ENCODE measurements around the gene XPNPEP3. TPM values are rescaled to one million over a fixed set of nuclear protein-coding genes. Genes with fewer than 3 reads are reported as not detected.

The XPNPEP3 gene
- polyA plus RNA-seq, 1 donor (not counting 4 experiments of a cell fraction or from before 2014, with no cell fraction given), result 21.1 TPM

GRCh38 chr22:40894417-40894816 lies 37.5 kb downstream of the XPNPEP3 start:
- Histone ChIP-seq H3K4me1 (ENCODE audit: control insufficient read depth, extremely low read depth, insufficient read depth, low read length) (peaks cover 3% of the 10 kb centered on the region), H4K20me1 (ENCODE audit: control insufficient read depth, extremely low read depth, insufficient read depth, low read length) (no peaks in the 10 kb centered on the region), H3K27me3 (ENCODE audit: control insufficient read depth, extremely low read depth, insufficient read depth, low read length) (no peaks in the 10 kb centered on the region), H3K9ac (ENCODE audit: control insufficient read depth, extremely low read depth, insufficient read depth, low read length) (no peak overlapping the region), H3K4me3 (ENCODE audit: control insufficient read depth in 2 of 3, extremely low read depth in 1 of 3, insufficient read depth in 2 of 3, low read depth in 1 of 3, low read length in 3 of 3) (no peak overlapping the region), H3K27ac (ENCODE audit: control insufficient read depth, insufficient read depth, low read length) (no peak overlapping the region), H3K79me2 (ENCODE audit: control insufficient read depth, insufficient read depth, low read length) (no peaks in the 10 kb centered on the region), H2AFZ (ENCODE audit: control insufficient read depth, low read length) (no peak overlapping the region), H3K9me3 (ENCODE audit: control insufficient read depth, low read depth, low read length) (no peaks in the 10 kb centered on the region), H3K36me3 (ENCODE audit: control insufficient read depth in 2 of 2, extremely low read depth in 1 of 2, insufficient read depth in 2 of 2, low read length in 2 of 2) (peaks cover 0 to 3% of the 10 kb centered on the region in 2 experiments), H3K9me1 (ENCODE audit: control insufficient read depth, extremely low read depth, insufficient read depth, low read length) (no peaks in the 10 kb centered on the region), H3K4me2 (ENCODE audit: control insufficient read depth, extremely low read depth, insufficient read depth, low read depth, low read length) (no peak overlapping the region)
- FAIRE-seq (no peak), DNase-seq (ENCODE audit: low read depth, low spot score) (no peak)
- TF ChIP-seq EZH2 (IDR thresholded peaks at IDR 0.05; ENCODE audit: low read length), result no peak
- dilution Hi-C loops (cut with MboI; ENCODE audit: extremely low pct_ligation_motif_present, low sequenced_read_pairs), result no loop called here

- dilution Hi-C loops (cut with MboI; ENCODE audit: extremely low pct_ligation_motif_present, low sequenced_read_pairs), result no loop called here
- Histone ChIP-seq H3K27me3 (ENCODE audit: control insufficient read depth, extremely low read depth, insufficient read depth, low read length) (no peaks in the 10 kb centered on the region), H3K9me1 (ENCODE audit: control insufficient read depth, extremely low read depth, insufficient read depth, low read length) (no peaks in the 10 kb centered on the region), H3K79me2 (ENCODE audit: control insufficient read depth, insufficient read depth, low read length) (no peaks in the 10 kb centered on the region), H3K9ac (ENCODE audit: control insufficient read depth, extremely low read depth, insufficient read depth, low read length) (no peak overlapping the region), H4K20me1 (ENCODE audit: control insufficient read depth, extremely low read depth, insufficient read depth, low read length) (no peaks in the 10 kb centered on the region), H3K9me3 (ENCODE audit: control insufficient read depth, low read depth, low read length) (no peaks in the 10 kb centered on the region), H3K36me3 (ENCODE audit: control insufficient read depth in 2 of 2, extremely low read depth in 1 of 2, insufficient read depth in 2 of 2, low read length in 2 of 2) (no peaks in the 10 kb centered on the region), H3K4me2 (ENCODE audit: control insufficient read depth, extremely low read depth, insufficient read depth, low read depth, low read length) (peak overlapping the region; percentile 38), H2AFZ (ENCODE audit: control insufficient read depth, low read length) (no peak overlapping the region), H3K4me3 (ENCODE audit: control insufficient read depth in 2 of 3, extremely low read depth in 1 of 3, insufficient read depth in 2 of 3, low read depth in 1 of 3, low read length in 3 of 3) (no peak overlapping the region), H3K4me1 (ENCODE audit: control insufficient read depth, extremely low read depth, insufficient read depth, low read length) (peaks cover 3% of the 10 kb centered on the region), H3K27ac (ENCODE audit: control insufficient read depth, insufficient read depth, low read length) (no peak overlapping the region)
- peak; percentile 82 for FAIRE-seq
- TF ChIP-seq CTCF (optimal IDR thresholded peaks at IDR 0.05 in 1 of 3, IDR thresholded peaks at IDR 0.05 in 1 of 3, conservative IDR thresholded peaks at IDR 0.05 in 1 of 3; ENCODE audit: extremely low read depth in 1 of 3, insufficient read depth in 2 of 3, low read length in 3 of 3), result peak in 2 of 3 experiments; percentile 42 to 67
- no peak for TF ChIP-seq EZH2 (IDR thresholded peaks at IDR 0.05; ENCODE audit: low read length)
- DNase-seq (ENCODE audit: low read depth, low spot score), result no peak
Observed at GRCh38 chr22:40898850-40899357, 42.0 kb downstream of the XPNPEP3 start.

DNA sequence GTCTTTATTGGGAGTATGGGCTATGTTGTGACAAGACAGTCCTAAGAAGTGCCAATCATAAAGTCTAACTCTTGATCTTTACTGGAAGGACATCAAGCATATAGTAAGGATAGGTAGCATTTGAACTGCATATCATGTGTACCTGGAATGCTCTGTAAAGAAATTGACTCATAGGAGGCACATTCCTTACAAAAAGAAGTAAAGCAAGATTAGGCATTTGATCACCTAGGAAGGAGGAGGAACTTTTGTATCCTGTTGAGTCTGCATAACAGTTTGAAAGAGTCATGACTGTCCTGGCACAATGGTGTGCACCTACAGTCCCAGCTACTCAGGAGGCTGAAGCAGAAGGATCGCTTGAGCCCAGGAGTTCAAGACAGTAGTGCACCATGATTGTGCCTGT lies 47.2 kb downstream of the XPNPEP3 start:
- Histone ChIP-seq H4K20me1 (ENCODE audit: control insufficient read depth, extremely low read depth, insufficient read depth, low read length) (no peaks in the 10 kb centered on the region), H3K27me3 (ENCODE audit: control insufficient read depth, extremely low read depth, insufficient read depth, low read length) (no peaks in the 10 kb centered on the region), H3K36me3 (ENCODE audit: control insufficient read depth in 2 of 2, extremely low read depth in 1 of 2, insufficient read depth in 2 of 2, low read length in 2 of 2) (peaks cover 4 to 5% of the 10 kb centered on the region in 2 experiments), H2AFZ (ENCODE audit: control insufficient read depth, low read length) (no peak overlapping the region), H3K4me2 (ENCODE audit: control insufficient read depth, extremely low read depth, insufficient read depth, low read depth, low read length) (no peak overlapping the region), H3K9me1 (ENCODE audit: control insufficient read depth, extremely low read depth, insufficient read depth, low read length) (no peaks in the 10 kb centered on the region), H3K27ac (ENCODE audit: control insufficient read depth, insufficient read depth, low read length) (no peak overlapping the region), H3K79me2 (ENCODE audit: control insufficient read depth, insufficient read depth, low read length) (no peaks in the 10 kb centered on the region), H3K9ac (ENCODE audit: control insufficient read depth, extremely low read depth, insufficient read depth, low read length) (no peak overlapping the region), H3K9me3 (ENCODE audit: control insufficient read depth, low read depth, low read length) (no peaks in the 10 kb centered on the region), H3K4me1 (ENCODE audit: control insufficient read depth, extremely low read depth, insufficient read depth, low read length) (peaks cover 18% of the 10 kb centered on the region), H3K4me3 (ENCODE audit: control insufficient read depth in 2 of 3, extremely low read depth in 1 of 3, insufficient read depth in 2 of 3, low read depth in 1 of 3, low read length in 3 of 3) (no peak overlapping the region)
- FAIRE-seq (peak; percentile 71), DNase-seq (ENCODE audit: low read depth, low spot score) (no peak)
- TF ChIP-seq CTCF (optimal IDR thresholded peaks at IDR 0.05 in 1 of 3, IDR thresholded peaks at IDR 0.05 in 1 of 3, conservative IDR thresholded peaks at IDR 0.05 in 1 of 3; ENCODE audit: extremely low read depth in 1 of 3, insufficient read depth in 2 of 3, low read length in 3 of 3) (no peak), EZH2 (IDR thresholded peaks at IDR 0.05; ENCODE audit: low read length) (no peak)
- dilution Hi-C loops (cut with MboI; ENCODE audit: extremely low pct_ligation_motif_present, low sequenced_read_pairs), result no loop called here

Data from keratinocyte (primary cell).